ENCODE data around the gene PTPN11.

Gene PTPN11

DNA sequence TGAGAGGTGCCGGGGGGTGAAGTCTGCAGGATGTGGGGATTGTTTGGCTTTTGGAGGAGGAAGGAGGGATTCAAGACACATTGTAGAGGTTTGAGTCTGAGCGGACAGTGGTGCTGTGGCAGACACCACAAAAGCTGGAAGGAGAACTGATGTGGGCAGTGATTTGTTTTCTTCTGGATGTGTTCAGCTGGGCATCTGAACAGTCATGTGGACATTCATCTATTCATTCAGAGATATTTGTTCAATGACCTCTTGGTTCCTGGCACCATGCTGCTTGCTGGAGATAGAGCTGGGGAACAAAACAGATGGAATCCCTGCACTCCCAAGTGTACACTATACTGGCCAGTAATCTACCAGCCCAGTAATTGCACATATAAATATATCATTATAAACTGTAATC lies 64.0 kb downstream of the PTPN11 start:
- Histone ChIP-seq H3K9me2 (replicated peaks; ENCODE audit: low read depth, low read length) (no peaks in the 10 kb centered on the region), H3K27me3 (ENCODE audit: insufficient read depth, low read length, poor library complexity, severe bottlenecking) (no peaks in the 10 kb centered on the region), H3K36me3 (ENCODE audit: insufficient read depth, low read length) (peaks cover 89% of the 10 kb centered on the region), H3K79me2 (ENCODE audit: insufficient read depth, low read length) (no peaks in the 10 kb centered on the region), H3K4me1 (ENCODE audit: insufficient read depth, low read length, poor library complexity, severe bottlenecking) (no peaks in the 10 kb centered on the region), H3K9ac (ENCODE audit: low read depth, low read length, poor library complexity, severe bottlenecking) (no peak overlapping the region), H3K4me3 (ENCODE audit: low read length, poor library complexity, severe bottlenecking) (no peak overlapping the region), H3K9me3 (ENCODE audit: insufficient read depth, low read depth, low read length) (no peaks in the 10 kb centered on the region), H3K4me2 (ENCODE audit: low read depth, low read length, poor library complexity, severe bottlenecking) (no peak overlapping the region), H3F3A (ENCODE audit: low read depth) (no peaks in the 10 kb centered on the region), H4K20me1 (ENCODE audit: insufficient read depth, low read length, poor library complexity, severe bottlenecking) (no peaks in the 10 kb centered on the region), H2AFZ (ENCODE audit: low read length) (no peak overlapping the region)
- TF ChIP-seq, protein P1, sequence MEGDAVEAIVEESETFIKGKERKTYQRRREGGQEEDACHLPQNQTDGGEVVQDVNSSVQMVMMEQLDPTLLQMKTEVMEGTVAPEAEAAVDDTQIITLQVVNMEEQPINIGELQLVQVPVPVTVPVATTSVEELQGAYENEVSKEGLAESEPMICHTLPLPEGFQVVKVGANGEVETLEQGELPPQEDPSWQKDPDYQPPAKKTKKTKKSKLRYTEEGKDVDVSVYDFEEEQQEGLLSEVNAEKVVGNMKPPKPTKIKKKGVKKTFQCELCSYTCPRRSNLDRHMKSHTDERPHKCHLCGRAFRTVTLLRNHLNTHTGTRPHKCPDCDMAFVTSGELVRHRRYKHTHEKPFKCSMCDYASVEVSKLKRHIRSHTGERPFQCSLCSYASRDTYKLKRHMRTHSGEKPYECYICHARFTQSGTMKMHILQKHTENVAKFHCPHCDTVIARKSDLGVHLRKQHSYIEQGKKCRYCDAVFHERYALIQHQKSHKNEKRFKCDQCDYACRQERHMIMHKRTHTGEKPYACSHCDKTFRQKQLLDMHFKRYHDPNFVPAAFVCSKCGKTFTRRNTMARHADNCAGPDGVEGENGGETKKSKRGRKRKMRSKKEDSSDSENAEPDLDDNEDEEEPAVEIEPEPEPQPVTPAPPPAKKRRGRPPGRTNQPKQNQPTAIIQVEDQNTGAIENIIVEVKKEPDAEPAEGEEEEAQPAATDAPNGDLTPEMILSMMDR (conservative IDR thresholded peaks at IDR 0.05; ENCODE audit: low read length): no peak
- no peak for TF ChIP-seq EZH2phosphoT487 (IDR thresholded peaks at IDR 0.05; ENCODE audit: borderline replicate concordance)

DNA sequence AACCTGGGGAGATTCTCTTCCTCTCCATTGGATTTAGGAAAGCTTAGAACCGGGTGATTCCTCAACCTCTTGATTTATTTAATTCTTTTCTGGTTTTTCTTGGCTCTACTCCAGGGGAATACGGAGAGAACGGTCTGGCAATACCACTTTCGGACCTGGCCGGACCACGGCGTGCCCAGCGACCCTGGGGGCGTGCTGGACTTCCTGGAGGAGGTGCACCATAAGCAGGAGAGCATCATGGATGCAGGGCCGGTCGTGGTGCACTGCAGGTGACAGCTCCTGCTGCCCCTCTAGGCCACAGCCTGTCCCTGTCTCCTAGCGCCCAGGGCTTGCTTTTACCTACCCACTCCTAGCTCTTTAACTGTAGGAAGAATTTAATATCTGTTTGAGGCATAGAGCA lies 67.6 kb downstream of the PTPN11 start:
- Histone ChIP-seq H4K20me1 (ENCODE audit: insufficient read depth, low read length, poor library complexity, severe bottlenecking) (no peaks in the 10 kb centered on the region), H3K36me3 (ENCODE audit: insufficient read depth, low read length) (peaks cover 88% of the 10 kb centered on the region; the same call in 1 of the 2 replicates), H3F3A (ENCODE audit: low read depth) (no peaks in the 10 kb centered on the region), H3K9me2 (replicated peaks; ENCODE audit: low read depth, low read length) (no peaks in the 10 kb centered on the region), H3K79me2 (ENCODE audit: insufficient read depth, low read length) (no peaks in the 10 kb centered on the region), H3K4me2 (ENCODE audit: low read depth, low read length, poor library complexity, severe bottlenecking) (no peak overlapping the region), H3K9me3 (ENCODE audit: insufficient read depth, low read depth, low read length) (no peaks in the 10 kb centered on the region), H2AFZ (ENCODE audit: low read length) (no peak overlapping the region), H3K4me1 (ENCODE audit: insufficient read depth, low read length, poor library complexity, severe bottlenecking) (no peaks in the 10 kb centered on the region), H3K27me3 (ENCODE audit: insufficient read depth, low read length, poor library complexity, severe bottlenecking) (no peaks in the 10 kb centered on the region), H3K4me3 (ENCODE audit: low read length, poor library complexity, severe bottlenecking) (no peak overlapping the region), H3K9ac (ENCODE audit: low read depth, low read length, poor library complexity, severe bottlenecking) (no peak overlapping the region)
- TF ChIP-seq, protein P1 (conservative IDR thresholded peaks at IDR 0.05; ENCODE audit: low read length): no peak
- TF ChIP-seq EZH2phosphoT487 (IDR thresholded peaks at IDR 0.05; ENCODE audit: borderline replicate concordance): no peak

DNA sequence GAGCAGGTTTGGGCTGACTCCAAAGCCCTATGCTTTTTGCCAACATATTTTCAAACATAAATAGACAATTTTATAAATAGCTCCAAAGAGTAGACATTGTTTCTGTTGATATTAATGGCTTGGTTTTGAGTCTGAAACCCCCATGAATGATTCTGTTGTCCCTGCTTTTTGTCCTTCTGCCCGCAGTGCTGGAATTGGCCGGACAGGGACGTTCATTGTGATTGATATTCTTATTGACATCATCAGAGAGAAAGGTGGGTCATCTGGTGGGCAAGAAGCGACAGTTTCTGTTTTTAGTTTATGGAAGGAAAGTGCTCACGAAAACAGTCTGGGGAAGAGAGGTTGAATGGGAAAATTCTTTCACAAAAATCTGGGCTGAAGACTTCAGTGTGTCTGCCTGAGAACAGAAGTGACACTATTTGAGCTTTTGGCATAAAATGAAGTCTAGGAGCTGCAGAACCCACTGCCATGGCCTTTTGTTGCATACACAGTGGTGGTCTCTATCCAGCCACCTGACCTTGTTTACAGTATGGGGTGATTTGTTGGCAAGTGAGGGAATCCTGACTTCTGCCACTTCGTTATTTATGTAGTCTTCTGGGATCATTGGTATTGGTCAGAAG lies 69.6 kb downstream of the PTPN11 start:
- H3K9me3 ChIP-seq (ENCODE audit: insufficient read depth, low read depth, low read length): no peaks in the 10 kb centered on the region

More for the DNA sequence above, 69.6 kb downstream of the PTPN11 start:
- H3K79me2 ChIP-seq (ENCODE audit: insufficient read depth, low read length): no peaks in the 10 kb centered on the region
- no peak for TF ChIP-seq EZH2phosphoT487 (IDR thresholded peaks at IDR 0.05; ENCODE audit: borderline replicate concordance)
- TF ChIP-seq, protein P1 (conservative IDR thresholded peaks at IDR 0.05; ENCODE audit: low read length): no peak
- H3K4me1 ChIP-seq (ENCODE audit: insufficient read depth, low read length, poor library complexity, severe bottlenecking): no peaks in the 10 kb centered on the region
- H3K4me3 ChIP-seq (ENCODE audit: low read length, poor library complexity, severe bottlenecking): no peak overlapping the region
- H3K4me2 ChIP-seq (ENCODE audit: low read depth, low read length, poor library complexity, severe bottlenecking): no peak overlapping the region
- no peaks in the 10 kb centered on the region for H3K9me2 ChIP-seq (replicated peaks; ENCODE audit: low read depth, low read length)
- H3F3A ChIP-seq (ENCODE audit: low read depth): no peaks in the 10 kb centered on the region
- peaks cover 83% of the 10 kb centered on the region; the same call in 1 of the 2 replicates for H3K36me3 ChIP-seq (ENCODE audit: insufficient read depth, low read length)
- no peak overlapping the region for H2AFZ ChIP-seq (ENCODE audit: low read length)
- H3K27me3 ChIP-seq (ENCODE audit: insufficient read depth, low read length, poor library complexity, severe bottlenecking): no peaks in the 10 kb centered on the region
- H3K9ac ChIP-seq (ENCODE audit: low read depth, low read length, poor library complexity, severe bottlenecking): no peak overlapping the region
- H4K20me1 ChIP-seq (ENCODE audit: insufficient read depth, low read length, poor library complexity, severe bottlenecking): no peaks in the 10 kb centered on the region
